Bronchial epithelial cell (primary cell): ENCODE data around the gene SLAMF8. TPM values are rescaled to one million over a fixed set of nuclear protein-coding genes. Genes with fewer than 3 reads are reported as not detected.
A peak's percentile ranks its signal among the peaks of the same experiment; 100 is the strongest.

ENCODE experiments used
- DNase-seq: peaks from one replicate; pipeline ENCODE4 v3.0.0-alpha.2; 2010; ENCODE audit warnings: low read depth
- FAIRE-seq: peaks from 2 replicates; lab custom pipeline; 2011; peaks lifted over from hg19 to GRCh38; lab: Jason Lieb, UNC
- H3K27me3 ChIP-seq: 2 replicates; pipeline ENCODE4 v1.5.1; 2011; ENCODE audit warnings: low read length; ENCODE audit not compliant: control insufficient read depth, insufficient read depth
- H3K36me3 ChIP-seq: 2 replicates; pipeline ENCODE4 v1.5.1; 2011; ENCODE audit warnings: low read length; ENCODE audit not compliant: control insufficient read depth, insufficient read depth
- H3K4me3 ChIP-seq: 2 replicates; pipeline ENCODE4 v1.5.1; 2011; ENCODE audit warnings: mild to moderate bottlenecking, low read depth, low read length, control low read depth
- CTCF ChIP-seq: IDR thresholded peaks from 2 replicates; pipeline ENCODE4 v1.5.1; 2011; ENCODE audit warnings: mild to moderate bottlenecking, moderate library complexity, low read length, control low read depth, inconsistent platforms; ENCODE audit not compliant: insufficient read depth, severe bottlenecking
- total RNA-seq: library from RNA; depleted of rRNA; stranded (reverse); fragments of >200 nt; gene quantifications from 2 replicates; pipeline ENCODE4 v1.2.1, GENCODE V29; 2014

The SLAMF8 gene
- total RNA-seq, 1 donor from 2014 or later, result not detected

- Histone ChIP-seq H3K4me3 (no peak overlapping the region), H3K27me3 (no peaks in the 10 kb centered on the region), H3K36me3 (no peaks in the 10 kb centered on the region)
- FAIRE-seq (no peak), DNase-seq (no peak)
- TF ChIP-seq CTCF, result no peak
Measured at GRCh38 chr1:159879136-159879535, 52.5 kb downstream of the SLAMF8 start.

DNA sequence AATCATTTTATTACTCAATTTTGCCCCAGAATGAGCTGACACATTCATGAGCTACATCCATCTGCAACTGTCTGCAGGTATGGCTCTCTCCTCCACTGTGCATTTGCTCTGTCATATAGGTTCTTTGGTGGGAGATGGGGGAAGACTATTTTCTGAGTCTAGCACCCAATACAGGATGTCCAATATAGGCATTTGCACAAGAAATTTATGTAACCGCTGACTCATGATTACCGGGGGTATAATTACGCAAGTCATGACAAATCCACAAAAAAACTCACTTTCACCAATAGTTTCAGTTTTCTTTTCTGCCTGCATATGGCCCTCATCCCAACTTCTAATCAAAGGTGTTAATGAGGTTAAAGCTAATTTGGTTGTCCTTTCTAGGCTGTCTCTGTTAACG, 53.3 kb downstream of the SLAMF8 start:
- FAIRE-seq (no peak), DNase-seq (peak; percentile 89)
- no peaks in the 10 kb centered on the region for H3K36me3 ChIP-seq
- no peak for TF ChIP-seq CTCF
- no peak overlapping the region for H3K4me3 ChIP-seq
- no peaks in the 10 kb centered on the region for H3K27me3 ChIP-seq

DNA sequence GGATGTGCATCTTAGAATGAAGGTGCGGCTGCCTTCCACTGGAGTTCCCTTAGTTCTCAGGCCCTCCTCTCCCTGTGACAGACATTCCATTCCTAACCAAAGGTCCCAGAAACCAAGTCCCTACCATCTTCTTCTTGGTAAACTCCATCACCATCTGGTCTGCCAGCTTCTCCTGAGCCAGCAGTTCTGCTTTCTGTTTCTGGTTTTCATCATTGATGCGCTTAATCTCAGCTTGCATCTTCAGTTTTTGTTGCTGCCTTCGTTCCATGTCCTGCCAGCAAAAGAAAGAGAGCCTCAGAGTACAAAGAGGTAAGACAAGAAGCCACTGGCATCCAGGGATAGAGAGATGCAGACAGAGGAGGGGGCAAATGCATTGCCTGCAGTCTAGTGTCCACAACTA, 53.8 kb downstream of the SLAMF8 start:
- Histone ChIP-seq H3K4me3 (no peak overlapping the region), H3K27me3 (no peaks in the 10 kb centered on the region), H3K36me3 (no peaks in the 10 kb centered on the region)
- no peak for DNase-seq
- peak; percentile 60 for FAIRE-seq
- TF ChIP-seq CTCF, result no peak

GRCh38 chr1:159881622-159882526, 55.2 kb downstream of the SLAMF8 start:
- FAIRE-seq (peak; percentile 96), DNase-seq (peak; percentile 100)
- no peaks in the 10 kb centered on the region for H3K36me3 ChIP-seq
- TF ChIP-seq CTCF, result no peak
- no peaks in the 10 kb centered on the region for H3K27me3 ChIP-seq
- H3K4me3 ChIP-seq, result no peak overlapping the region

- FAIRE-seq (peak; percentile 47), DNase-seq (peak; percentile 85)
- H3K4me3 ChIP-seq, result no peak overlapping the region
- H3K27me3 ChIP-seq, result no peaks in the 10 kb centered on the region
- no peaks in the 10 kb centered on the region for H3K36me3 ChIP-seq
- TF ChIP-seq CTCF, result no peak
Measured at GRCh38 chr1:159882527-159882862, 55.8 kb downstream of the SLAMF8 start.
